HG03175 (cell line): ENCODE measurements around the gene ESYT3.
"Not testable (repeated sequence)": the region's sequence is repeated elsewhere in the genome, so short reads cannot be mapped to it uniquely, and the experiment has no call there.

Experiments
- ATAC-seq: cut with Tn5 transposase; IDR thresholded peaks from one replicate; pipeline ENCODE4 v1.9.1; 2021; ENCODE audit warnings: mild to moderate bottlenecking, moderate library complexity; ENCODE audit not compliant: unreplicated experiment

ESYT3 gene

GRCh38 chr3:138460536-138461205, 26.3 kb downstream of the ESYT3 start:
- no peak for ATAC-seq

- ATAC-seq, result no peak
Measured at GRCh38 chr3:138461246-138461645, 26.8 kb downstream of the ESYT3 start.

- no peak for ATAC-seq
Measured at GRCh38 chr3:138461896-138462295, 27.5 kb downstream of the ESYT3 start.

GRCh38 chr3:138463724-138464490, 29.5 kb downstream of the ESYT3 start:
- no peak for ATAC-seq

- no peak for ATAC-seq
Measured at GRCh38 chr3:138464491-138464860, 30.1 kb downstream of the ESYT3 start.

- no peak for ATAC-seq
Measured at GRCh38 chr3:138465451-138465850, 31.0 kb downstream of the ESYT3 start.

GRCh38 chr3:138465925-138466324, 31.5 kb downstream of the ESYT3 start:
- ATAC-seq, result no peak

- no peak for ATAC-seq
Measured at GRCh38 chr3:138467931-138468330, 33.5 kb downstream of the ESYT3 start.

- no peak for ATAC-seq
Measured at GRCh38 chr3:138468451-138468850, 34.0 kb downstream of the ESYT3 start.

- no peak for ATAC-seq
Measured at GRCh38 chr3:138468886-138469285, 34.5 kb downstream of the ESYT3 start.

GRCh38 chr3:138469874-138470273, 35.5 kb downstream of the ESYT3 start:
- no peak for ATAC-seq

- ATAC-seq, result no peak
Measured at GRCh38 chr3:138470687-138471086, 36.3 kb downstream of the ESYT3 start.

GRCh38 chr3:138471481-138471880, 37.1 kb downstream of the ESYT3 start:
- ATAC-seq, result no peak

GRCh38 chr3:138472141-138472825, 37.9 kb downstream of the ESYT3 start:
- no peak for ATAC-seq

- no peak for ATAC-seq
Measured at GRCh38 chr3:138473391-138473790, 39.0 kb downstream of the ESYT3 start.

- ATAC-seq, result no peak
Measured at GRCh38 chr3:138474163-138474562, 39.7 kb downstream of the ESYT3 start.

GRCh38 chr3:138476526-138476925, 42.1 kb downstream of the ESYT3 start:
- ATAC-seq, result no peak

GRCh38 chr3:138477120-138477519, 42.7 kb downstream of the ESYT3 start:
- ATAC-seq, result no peak

- ATAC-seq, result no peak
Measured at GRCh38 chr3:138477801-138478200, 43.4 kb downstream of the ESYT3 start.

- ATAC-seq, result no peak
Measured at GRCh38 chr3:138479438-138479863, 45.0 kb downstream of the ESYT3 start.

GRCh38 chr3:138484672-138485071, 50.3 kb downstream of the ESYT3 start:
- not testable (repeated sequence) for ATAC-seq

GRCh38 chr3:138486580-138486979, 52.2 kb downstream of the ESYT3 start:
- ATAC-seq, result not testable (repeated sequence)
